Measurements from ENCODE around the gene HJURP.

DNA sequence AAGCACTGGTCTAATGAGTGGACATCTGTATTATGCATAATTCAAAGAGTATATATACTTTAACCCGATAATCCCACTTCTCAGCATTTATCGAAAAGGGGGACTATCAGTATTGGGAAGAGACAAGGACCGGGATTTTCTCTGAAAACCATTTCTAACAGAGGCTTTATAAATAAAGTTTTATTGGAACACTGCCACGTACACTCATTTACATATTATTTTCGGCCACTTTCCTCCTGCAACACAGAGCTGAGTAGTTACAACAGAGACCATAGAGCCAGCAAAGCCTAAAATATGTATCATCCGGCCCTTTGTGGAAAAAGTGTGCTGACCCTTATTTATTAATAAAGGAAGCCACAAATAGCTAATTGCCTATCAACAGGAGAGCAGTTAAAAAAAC is 3.2 kb downstream of the HJURP start:
- TF ChIP-seq, protein P1, sequence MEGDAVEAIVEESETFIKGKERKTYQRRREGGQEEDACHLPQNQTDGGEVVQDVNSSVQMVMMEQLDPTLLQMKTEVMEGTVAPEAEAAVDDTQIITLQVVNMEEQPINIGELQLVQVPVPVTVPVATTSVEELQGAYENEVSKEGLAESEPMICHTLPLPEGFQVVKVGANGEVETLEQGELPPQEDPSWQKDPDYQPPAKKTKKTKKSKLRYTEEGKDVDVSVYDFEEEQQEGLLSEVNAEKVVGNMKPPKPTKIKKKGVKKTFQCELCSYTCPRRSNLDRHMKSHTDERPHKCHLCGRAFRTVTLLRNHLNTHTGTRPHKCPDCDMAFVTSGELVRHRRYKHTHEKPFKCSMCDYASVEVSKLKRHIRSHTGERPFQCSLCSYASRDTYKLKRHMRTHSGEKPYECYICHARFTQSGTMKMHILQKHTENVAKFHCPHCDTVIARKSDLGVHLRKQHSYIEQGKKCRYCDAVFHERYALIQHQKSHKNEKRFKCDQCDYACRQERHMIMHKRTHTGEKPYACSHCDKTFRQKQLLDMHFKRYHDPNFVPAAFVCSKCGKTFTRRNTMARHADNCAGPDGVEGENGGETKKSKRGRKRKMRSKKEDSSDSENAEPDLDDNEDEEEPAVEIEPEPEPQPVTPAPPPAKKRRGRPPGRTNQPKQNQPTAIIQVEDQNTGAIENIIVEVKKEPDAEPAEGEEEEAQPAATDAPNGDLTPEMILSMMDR (conservative IDR thresholded peaks at IDR 0.05; ENCODE audit: low read depth, low read length): no peak
- TF ChIP-seq EZH2phosphoT487 (IDR thresholded peaks at IDR 0.05; ENCODE audit: borderline replicate concordance, low read length): no peak
- TF ChIP-seq EZH2 (IDR thresholded peaks at IDR 0.05; ENCODE audit: low read length, unreplicated experiment): no peak
